SU-DHL-6 (cell line): ENCODE measurements around the gene P2RY8.

Source experiments
- H2AFZ ChIP-seq: fragments of 200-600 bp; sonication (generic); 2 replicates; pipeline ENCODE4 v1.6.1; 2014; ENCODE audit warnings: low read depth, mild to moderate bottlenecking, moderate library complexity, mixed read lengths, antibody characterized with exemption, low read length; ENCODE audit not compliant: severe bottlenecking
- H3F3A ChIP-seq: fragments of 200-600 bp; shearing (Covaris generic); 2 replicates; pipeline ENCODE4 v1.6.0; 2016; ENCODE audit warnings: antibody characterized with exemption, mild to moderate bottlenecking; ENCODE audit not compliant: insufficient read depth
- H3K27ac ChIP-seq: fragments of 200-600 bp; sonication (generic); 2 replicates; pipeline ENCODE4 v1.5.1; 2016; ENCODE audit warnings: low read depth, mild to moderate bottlenecking, low read length, moderate library complexity, mixed read lengths
- H3K27me3 ChIP-seq: fragments of 200-600 bp; sonication (generic), shearing (Covaris generic); 2 replicates; pipeline ENCODE4 v1.6.0; 2014; ENCODE audit warnings: mild to moderate bottlenecking, low read length
- H3K36me3 ChIP-seq: fragments of 200-600 bp; sonication (generic); 2 replicates; pipeline ENCODE4 v1.6.1; 2014; ENCODE audit warnings: mild to moderate bottlenecking, low read length, mixed read lengths
- H3K4me2 ChIP-seq: fragments of 300-600, 200-600 bp; shearing (Covaris generic), sonication (generic); 2 replicates; pipeline ENCODE4 v1.6.0; 2014; ENCODE audit warnings: low read length, low read depth, mild to moderate bottlenecking; ENCODE audit not compliant: poor library complexity, severe bottlenecking
- H3K4me3 ChIP-seq: fragments of 200-600 bp; sonication (generic); 2 replicates; pipeline ENCODE4 v1.5.1; 2014; ENCODE audit warnings: antibody characterized with exemption, low read length, mild to moderate bottlenecking, mixed read lengths; ENCODE audit not compliant: insufficient read depth, poor library complexity, severe bottlenecking
- H3K79me2 ChIP-seq: fragments of 200-600 bp; sonication (generic); 2 replicates; pipeline ENCODE4 v1.6.1; 2014; ENCODE audit warnings: mild to moderate bottlenecking, low read length, moderate library complexity; ENCODE audit not compliant: insufficient read depth
- H3K9ac ChIP-seq: fragments of 200-600 bp; sonication (generic); 2 replicates; pipeline ENCODE4 v1.7.0; 2014; ENCODE audit warnings: mild to moderate bottlenecking, low read length
- H3K9me2 ChIP-seq: fragments of 200-600 bp; sonication (generic); replicated peaks from 2 replicates; pipeline ENCODE4 v1.6.1; 2014; ENCODE audit warnings: low read length; ENCODE audit not compliant: insufficient read depth
- H3K9me3 ChIP-seq: fragments of 200-600 bp; sonication (generic); 2 replicates; pipeline ENCODE4 v1.6.1; 2014; ENCODE audit warnings: low read length, mixed read lengths; ENCODE audit not compliant: insufficient read depth
- H4K20me1 ChIP-seq: fragments of 200-600 bp; sonication (generic); 2 replicates; pipeline ENCODE4 v1.6.1; 2014; ENCODE audit warnings: low read depth, mild to moderate bottlenecking, antibody characterized with exemption, low read length, moderate library complexity, mixed read lengths
- CTCF ChIP-seq: fragments of 200-600 bp; sonication (generic); IDR thresholded peaks from one replicate; pipeline ENCODE4 v1.5.1; 2017; ENCODE audit warnings: antibody characterized with exemption, mild to moderate bottlenecking, low read length, moderate library complexity; ENCODE audit not compliant: insufficient read depth, poor library complexity, severe bottlenecking
- EZH2phosphoT487 ChIP-seq: fragments of 200-600 bp; sonication (generic), shearing (Covaris generic); conservative IDR thresholded peaks from 2 replicates; pipeline ENCODE4 v1.6.1; 2018; ENCODE audit warnings: mild to moderate bottlenecking, antibody characterized with exemption, low read length, moderate library complexity, mixed read lengths

Gene P2RY8

GRCh38 chrX:1529328-1529727, 7.7 kb downstream of the P2RY8 start:
- H3K27ac ChIP-seq = no peak overlapping the region
- H4K20me1 ChIP-seq = peaks cover 23% of the 10 kb centered on the region; the same call in 1 of the 2 replicates
- H3K36me3 ChIP-seq = peaks cover 3% of the 10 kb centered on the region; the same call in 1 of the 2 replicates
- no peak for TF ChIP-seq CTCF
- TF ChIP-seq EZH2phosphoT487 = no peak
- H3F3A ChIP-seq = peaks cover 20% of the 10 kb centered on the region
- H2AFZ ChIP-seq = no peak overlapping the region
- H3K9me3 ChIP-seq = no peaks in the 10 kb centered on the region
- H3K79me2 ChIP-seq = peaks cover 81% of the 10 kb centered on the region
- H3K4me3 ChIP-seq = no peak overlapping the region
- no peaks in the 10 kb centered on the region for H3K9me2 ChIP-seq
- H3K4me2 ChIP-seq = no peak overlapping the region
- H3K9ac ChIP-seq = no peak overlapping the region
- H3K27me3 ChIP-seq = no peaks in the 10 kb centered on the region

- no peaks in the 10 kb centered on the region for H3K27me3 ChIP-seq
- TF ChIP-seq EZH2phosphoT487 = no peak
- no peak for TF ChIP-seq CTCF
- H3K79me2 ChIP-seq = peaks cover 83% of the 10 kb centered on the region
- H4K20me1 ChIP-seq = peaks cover 23% of the 10 kb centered on the region; the same call in 1 of the 2 replicates
- peak overlapping the region; percentile 11; the same call in 1 of the 2 replicates for H3K27ac ChIP-seq
- peaks cover 23% of the 10 kb centered on the region for H3F3A ChIP-seq
- no peaks in the 10 kb centered on the region for H3K9me3 ChIP-seq
- H3K9ac ChIP-seq = no peak overlapping the region
- no peak overlapping the region for H3K4me3 ChIP-seq
- peaks cover 3% of the 10 kb centered on the region; the same call in 1 of the 2 replicates for H3K36me3 ChIP-seq
- no peaks in the 10 kb centered on the region for H3K9me2 ChIP-seq
- no peak overlapping the region for H3K4me2 ChIP-seq
- H2AFZ ChIP-seq = no peak overlapping the region
These were observed 8.1 kb downstream of the P2RY8 start for GRCh38 chrX:1528884-1529203.

GRCh38 chrX:1528186-1528883, 8.7 kb downstream of the P2RY8 start:
- Histone ChIP-seq H3K4me2 (no peak overlapping the region), H3F3A (peaks cover 26% of the 10 kb centered on the region), H3K9ac (no peak overlapping the region), H3K27ac (peak overlapping the region; percentile 11; the same call in 1 of the 2 replicates), H3K27me3 (no peaks in the 10 kb centered on the region), H3K9me3 (no peaks in the 10 kb centered on the region), H3K79me2 (peaks cover 85% of the 10 kb centered on the region), H3K4me3 (no peak overlapping the region), H2AFZ (no peak overlapping the region), H4K20me1 (peaks cover 23% of the 10 kb centered on the region; the same call in 1 of the 2 replicates), H3K9me2 (no peaks in the 10 kb centered on the region), H3K36me3 (peaks cover 3% of the 10 kb centered on the region; the same call in 1 of the 2 replicates)
- no peak for TF ChIP-seq CTCF
- no peak for TF ChIP-seq EZH2phosphoT487
